ENCODE results near the gene FBF1. TPM values are rescaled to one million over a fixed set of nuclear protein-coding genes. Genes with fewer than 3 reads are reported as not detected.

FBF1 gene
- total RNA-seq, 4 donors from 2014 or later = 20.4 to 23.8 (median 22.4) TPM

DNA sequence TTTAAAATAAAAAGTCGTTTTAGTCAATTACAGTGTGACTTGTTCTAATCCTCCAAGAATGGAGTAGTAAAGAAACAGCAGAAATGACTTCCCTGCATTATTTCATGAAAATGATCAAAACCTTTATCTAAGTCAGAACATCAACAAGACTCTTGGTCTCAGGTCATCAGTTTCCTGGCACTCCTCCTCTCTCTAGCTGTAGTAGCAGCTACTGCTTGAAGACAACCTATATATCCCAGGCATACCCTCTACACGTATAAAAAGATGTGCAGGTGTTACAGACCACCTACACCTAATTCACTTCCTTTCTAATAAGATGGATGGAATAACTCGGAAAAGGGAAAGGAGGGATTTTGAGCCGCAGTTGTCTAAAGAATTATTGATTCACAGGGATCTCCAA, 1.6 kb upstream of the FBF1 start:
- 92 to 95% methylated on average over 4 of the region's 4 CpGs for WGBS, 2 donors
- TF ChIP-seq POLR2A (IDR thresholded peaks at IDR 0.05) = no peak
- TF ChIP-seq, protein P1, sequence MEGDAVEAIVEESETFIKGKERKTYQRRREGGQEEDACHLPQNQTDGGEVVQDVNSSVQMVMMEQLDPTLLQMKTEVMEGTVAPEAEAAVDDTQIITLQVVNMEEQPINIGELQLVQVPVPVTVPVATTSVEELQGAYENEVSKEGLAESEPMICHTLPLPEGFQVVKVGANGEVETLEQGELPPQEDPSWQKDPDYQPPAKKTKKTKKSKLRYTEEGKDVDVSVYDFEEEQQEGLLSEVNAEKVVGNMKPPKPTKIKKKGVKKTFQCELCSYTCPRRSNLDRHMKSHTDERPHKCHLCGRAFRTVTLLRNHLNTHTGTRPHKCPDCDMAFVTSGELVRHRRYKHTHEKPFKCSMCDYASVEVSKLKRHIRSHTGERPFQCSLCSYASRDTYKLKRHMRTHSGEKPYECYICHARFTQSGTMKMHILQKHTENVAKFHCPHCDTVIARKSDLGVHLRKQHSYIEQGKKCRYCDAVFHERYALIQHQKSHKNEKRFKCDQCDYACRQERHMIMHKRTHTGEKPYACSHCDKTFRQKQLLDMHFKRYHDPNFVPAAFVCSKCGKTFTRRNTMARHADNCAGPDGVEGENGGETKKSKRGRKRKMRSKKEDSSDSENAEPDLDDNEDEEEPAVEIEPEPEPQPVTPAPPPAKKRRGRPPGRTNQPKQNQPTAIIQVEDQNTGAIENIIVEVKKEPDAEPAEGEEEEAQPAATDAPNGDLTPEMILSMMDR (IDR thresholded peaks at IDR 0.05) = no peak

DNA sequence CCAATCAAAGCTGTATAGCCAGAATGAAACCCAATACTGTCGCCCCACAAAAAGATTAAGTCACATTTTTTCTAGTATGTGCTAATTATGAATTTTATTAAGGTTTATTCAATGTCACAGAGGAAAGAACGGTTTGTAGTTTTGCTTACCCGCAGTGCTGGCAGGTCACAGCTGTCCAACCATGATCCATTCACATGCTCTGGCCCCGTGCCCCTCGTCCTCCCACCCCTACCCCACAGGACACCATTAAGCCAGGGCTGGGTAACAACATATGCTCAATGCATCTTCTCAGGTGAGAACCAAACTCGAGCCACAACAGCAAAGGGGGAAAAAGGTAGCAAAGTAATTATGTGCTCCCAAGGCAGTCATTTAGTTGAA, 589 bp upstream of the FBF1 start:
- no peak for DNase-seq (ENCODE audit: low spot score in 2 of 2)
- TF ChIP-seq, protein P1 (IDR thresholded peaks at IDR 0.05) = no peak
- TF ChIP-seq POLR2A (IDR thresholded peaks at IDR 0.05) = no peak
- no peak overlapping the region for H3K4me3 ChIP-seq (ENCODE audit: low read depth, poor library complexity, severe bottlenecking)
- intact Hi-C loops (cut with DNase I; ENCODE audit: low total_unique reads) = no loop called here
- WGBS, 2 donors = 40 to 41% methylated on average over 6 of the region's 6 CpGs

More for the DNA sequence above, 1.6 kb upstream of the FBF1 start:
- intact Hi-C loops (cut with DNase I; ENCODE audit: low total_unique reads) = no loop called here
- DNase-seq (ENCODE audit: low spot score in 2 of 2) = no peak
- H3K4me3 ChIP-seq (ENCODE audit: low read depth, poor library complexity, severe bottlenecking) = no peak overlapping the region

DNA sequence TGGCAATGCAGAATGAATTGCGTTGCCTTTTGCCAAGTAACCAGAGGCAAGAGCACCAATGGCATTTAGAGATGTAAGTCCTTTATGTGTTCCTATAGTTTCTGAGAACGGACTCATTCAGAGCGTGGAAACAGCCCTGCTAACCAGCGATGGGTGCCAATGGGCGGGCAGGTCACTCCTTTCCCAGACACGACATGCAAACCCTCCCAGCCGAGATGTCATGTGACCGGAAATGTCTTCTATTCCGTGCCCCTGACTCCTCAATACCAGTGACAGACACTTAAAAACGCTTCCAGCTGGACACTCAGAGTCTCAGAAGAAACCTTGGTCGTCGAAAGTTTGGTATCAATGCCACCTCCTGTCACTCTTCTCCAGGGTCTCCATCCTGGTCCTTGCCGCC, 3.2 kb downstream of the FBF1 start:
- TF ChIP-seq, protein P1 (IDR thresholded peaks at IDR 0.05) = no peak
- no peak for TF ChIP-seq POLR2A (IDR thresholded peaks at IDR 0.05)
- intact Hi-C loops (cut with DNase I; ENCODE audit: low total_unique reads) = no loop called here
- 84 to 89% methylated on average over 13 of the region's 13 CpGs for WGBS, 2 donors
- H3K4me3 ChIP-seq (ENCODE audit: low read depth, poor library complexity, severe bottlenecking) = no peak overlapping the region
- DNase-seq (ENCODE audit: low spot score in 2 of 2) = no peak

DNA sequence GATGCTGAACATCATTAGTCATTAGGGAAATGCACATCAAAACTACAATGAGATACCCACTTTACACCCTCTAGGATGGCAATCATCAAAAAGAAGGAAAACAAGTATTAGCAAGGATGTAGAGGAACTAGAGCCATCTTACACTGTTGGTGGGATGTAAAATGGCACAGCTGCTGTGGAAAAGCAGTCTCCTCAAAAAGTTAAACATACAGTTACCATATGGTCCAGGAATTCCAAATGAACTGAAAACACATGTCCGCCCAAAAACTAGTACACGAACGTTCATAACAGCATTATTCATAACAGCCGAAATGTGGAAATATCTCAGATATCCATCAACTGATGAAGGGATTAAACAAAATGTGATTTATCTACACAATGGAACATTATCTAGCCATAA, 7.0 kb downstream of the FBF1 start:
- no peak overlapping the region for H3K4me3 ChIP-seq (ENCODE audit: low read depth, poor library complexity, severe bottlenecking)
- TF ChIP-seq POLR2A (IDR thresholded peaks at IDR 0.05) = no peak
- TF ChIP-seq, protein P1 (IDR thresholded peaks at IDR 0.05) = no peak
- DNase-seq (ENCODE audit: low spot score in 2 of 2) = no peak
- intact Hi-C loops (cut with DNase I; ENCODE audit: low total_unique reads) = no loop called here
- WGBS, 2 donors = 68 to 75% methylated on average over 4 of the region's 4 CpGs

DNA sequence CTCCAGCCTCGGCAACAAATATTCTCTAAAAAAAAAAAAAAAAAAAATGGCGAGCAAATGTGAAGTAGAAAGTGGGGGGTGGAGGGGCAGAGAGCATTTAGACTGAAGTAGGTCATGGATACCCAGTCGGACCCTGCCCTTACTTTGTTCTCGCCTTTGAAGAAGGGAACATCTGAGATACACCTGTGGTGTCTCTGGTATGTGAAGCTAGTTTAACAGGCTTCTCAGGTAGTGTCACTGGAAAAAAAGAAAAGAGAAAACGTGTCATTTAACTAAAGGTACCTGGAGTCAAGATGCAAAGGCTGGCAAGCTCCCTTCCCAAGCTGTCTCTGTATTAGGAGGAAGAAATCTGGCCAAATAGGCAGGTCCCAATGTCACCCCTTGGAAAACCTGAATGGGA, 8.0 kb downstream of the FBF1 start:
- TF ChIP-seq, protein P1 (IDR thresholded peaks at IDR 0.05) = no peak
- TF ChIP-seq POLR2A (IDR thresholded peaks at IDR 0.05) = no peak

DNA sequence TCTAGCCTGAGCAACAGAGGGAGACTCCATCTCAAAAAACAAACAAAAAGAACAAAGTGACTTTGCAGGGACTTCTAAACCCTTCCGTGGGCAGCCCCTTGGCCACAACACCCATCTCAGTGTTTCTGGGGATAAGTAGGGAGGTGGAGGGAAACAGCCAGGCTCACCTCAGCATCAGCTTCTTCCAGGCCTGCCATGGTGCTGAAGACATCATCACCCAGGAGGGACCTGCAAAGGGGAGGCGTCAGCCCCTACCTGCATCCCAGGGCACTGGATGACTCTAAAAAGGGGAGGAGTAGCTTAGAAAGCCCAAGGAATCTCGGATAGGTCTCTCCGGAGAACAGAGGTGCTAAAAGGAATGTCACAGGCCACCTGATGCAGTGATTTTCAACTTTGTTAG, 9.8 kb downstream of the FBF1 start:
- intact Hi-C loops (cut with DNase I; ENCODE audit: low total_unique reads) = no loop called here
- no peak for DNase-seq (ENCODE audit: low spot score in 2 of 2)
- TF ChIP-seq, protein P1 (IDR thresholded peaks at IDR 0.05) = no peak
- TF ChIP-seq POLR2A (IDR thresholded peaks at IDR 0.05) = no peak
- WGBS, 2 donors = 93 to 96% methylated on average over 4 of the region's 4 CpGs
- H3K4me3 ChIP-seq (ENCODE audit: low read depth, poor library complexity, severe bottlenecking) = no peak overlapping the region

More for the DNA sequence above, 8.0 kb downstream of the FBF1 start:
- 68 to 80% methylated on average over 5 of the region's 5 CpGs for WGBS, 2 donors
- intact Hi-C loops (cut with DNase I; ENCODE audit: low total_unique reads) = no loop called here
- DNase-seq (ENCODE audit: low spot score in 2 of 2) = no peak
- no peak overlapping the region for H3K4me3 ChIP-seq (ENCODE audit: low read depth, poor library complexity, severe bottlenecking)
